HepG2 (cell line): ENCODE data around the gene TEX19. TPM values are rescaled to one million over a fixed set of nuclear protein-coding genes. Genes with fewer than 3 reads are reported as not detected.

ENCODE experiments used
- ATAC-seq: fragments of 200-7000 bp; cut with Tn5 transposase; 3 replicates; pipeline ENCODE4 v1.9.1; 2020; ENCODE audit warnings: mild to moderate bottlenecking, moderate library complexity
- BruUV-seq: library from RNA; stranded (reverse); fragments of 400-500 nt; replicated peaks from 2 replicates; lab custom pipeline; 2021; lab: Mats Ljungman, UMichigan
- CTCF ChIA-PET: fragments of 300-600 bp; formaldehyde crosslinking; extraction: SDS; loops from one replicate; lab custom pipeline; 2021; ENCODE audit warnings: low total read pairs, inconsistent platforms, low intra/inter-chr PET ratio; lab: Yijun Ruan, JAX
- POLR2A ChIA-PET: fragments of 350-600 bp; sonication (Branson Sonifier 250); formaldehyde crosslinking; loops from one replicate; lab custom pipeline; 2020; ENCODE audit warnings: antibody characterized with exemption, inconsistent platforms; lab: Yijun Ruan, JAX
- DNase-seq: peaks from one replicate; pipeline ENCODE4 v3.0.0-alpha.2; 2015; ENCODE audit warnings: low spot score
- FAIRE-seq: peaks from 3 replicates; lab custom pipeline; 2011; peaks lifted over from hg19 to GRCh38; lab: Jason Lieb, UNC
- H2AFZ ChIP-seq: one replicate; pipeline ENCODE4 v1.6.1; 2011; ENCODE audit warnings: low read length, inconsistent platforms
- H3K27ac ChIP-seq: fragments of 300-600 bp; 3 replicates; pipeline ENCODE4 v1.8.0; 2011; ENCODE audit warnings: mixed run types, mild to moderate bottlenecking, mixed read lengths, low read length, inconsistent platforms; ENCODE audit not compliant: insufficient read depth; ENCODE audit errors: extremely low read length
- H3K27me3 ChIP-seq, 2 experiments: fragments of 200-600 bp in 1 of 2; 2 replicates in 1 of 2; 3 replicates in 1 of 2; pipeline versions ENCODE4 v1.6.0 to v1.8.0; 2011; ENCODE audit warnings: low read length in 2 of 2, mild to moderate bottlenecking in 2 of 2, moderate library complexity in 2 of 2, inconsistent platforms in 1 of 2; ENCODE audit not compliant: insufficient read depth in 2 of 2, control insufficient read depth in 1 of 2
- H3K36me3 ChIP-seq, 2 experiments: fragments of 200-600 bp in 1 of 2; replicated peaks in 1 of 2; 2 replicates in 1 of 2; 3 replicates in 1 of 2; pipeline versions ENCODE4 v1.5.1 to v1.8.0; 2011; ENCODE audit warnings: low read length in 2 of 2, inconsistent platforms in 1 of 2; ENCODE audit not compliant: insufficient read depth in 2 of 2, control insufficient read depth in 1 of 2
- H3K4me1 ChIP-seq: 2 replicates; pipeline ENCODE4 v1.5.1; 2012; ENCODE audit warnings: low read length, inconsistent platforms; ENCODE audit not compliant: insufficient read depth
- H3K4me2 ChIP-seq: 2 replicates; pipeline ENCODE4 v1.6.0; 2011; ENCODE audit warnings: low read depth, low read length, inconsistent platforms
- H3K4me3 ChIP-seq, 3 experiments: fragments of 200-600 bp in 1 of 3; sonication (generic), shearing (Covaris generic) in 1 of 3; replicated peaks in 1 of 3; 2 replicates each; pipeline ENCODE4 v1.5.1; 2011 to 2016; ENCODE audit warnings: low read length in 3 of 3, inconsistent platforms in 2 of 3, low read depth in 2 of 3, mild to moderate bottlenecking in 2 of 3, control low read depth in 1 of 3, mixed read lengths in 1 of 3; ENCODE audit not compliant: insufficient read depth in 1 of 3
- H3K79me2 ChIP-seq: one replicate; pipeline ENCODE4 v1.6.1; 2011; ENCODE audit warnings: low read length, inconsistent platforms; ENCODE audit not compliant: insufficient read depth
- H3K9ac ChIP-seq: 2 replicates; pipeline ENCODE4 v1.6.0; 2011; ENCODE audit warnings: mild to moderate bottlenecking, low read depth, low read length, inconsistent platforms; ENCODE audit not compliant: insufficient read depth
- H3K9me3 ChIP-seq: 2 replicates; pipeline ENCODE4 v1.5.1; 2012; ENCODE audit warnings: mild to moderate bottlenecking, low read length
- H4K20me1 ChIP-seq: 2 replicates; pipeline ENCODE4 v1.6.0; 2011; ENCODE audit warnings: inconsistent platforms, mild to moderate bottlenecking, low read length, moderate library complexity; ENCODE audit not compliant: insufficient read depth
- PAXIP1 ChIP-seq: sonication (generic); formaldehyde crosslinking; conservative IDR thresholded peaks from 2 replicates; pipeline ENCODE4 v1.4.0; 2020; ENCODE audit warnings: mild to moderate bottlenecking, missing genetic modification reagents, moderate library complexity
- SP2 ChIP-seq: sonication (generic); formaldehyde crosslinking; IDR thresholded peaks from 2 replicates; pipeline ENCODE4 v1.5.1; 2020; ENCODE audit warnings: mild to moderate bottlenecking, missing genetic modification reagents
- YEATS2 ChIP-seq: sonication (generic); formaldehyde crosslinking; IDR thresholded peaks from 2 replicates; pipeline ENCODE4 v1.4.0; 2020; ENCODE audit warnings: missing genetic modification reagents, borderline replicate concordance
- ZNF569 ChIP-seq: sonication (generic); formaldehyde crosslinking; IDR thresholded peaks from 2 replicates; pipeline ENCODE4 v1.5.0; 2020; ENCODE audit warnings: mild to moderate bottlenecking, missing genetic modification reagents, moderate library complexity, borderline replicate concordance
- WGBS: methylation state at CpG from one replicate; pipeline ENCODE4 v1.1.6; 2017; ENCODE audit warnings: low lambda C conversion rate; 5-methylcytosine and 5-hydroxymethylcytosine counted together
- in situ Hi-C: cut with HindIII; loops from 2 replicates; pipeline ENCODE4 v1.10.0; 2017; ENCODE audit warnings: low pct_unique_long_range_greater_than_20kb; ENCODE audit not compliant: extremely low pct_ligation_motif_present
- intact Hi-C: fragments of 100-400 bp; cut with micrococcal nuclease; formaldehyde crosslinking; loops from one replicate; pipeline ENCODE4 v1.10.0; 2022; ENCODE audit not compliant: unreplicated experiment
- polyA plus RNA-seq, 8 experiments: library from polyadenylated mRNA; depleted of rRNA in 3 of 8; stranded (reverse) in 7 of 8; unstranded in 1 of 8; fragments of >200 nt; fragmentation: Illumina TruSeq in 4 of 8; extraction: Trizol in 4 of 8; gene quantifications; 2 replicates each; pipeline versions ENCODE4 v1.2.1 to v1.2.3, GENCODE V29; 2011 to 2016; ENCODE audit warnings: low read depth in 4 of 8, missing spikeins in 1 of 8, mixed read lengths in 1 of 8; ENCODE audit not compliant: insufficient read depth in 1 of 8
- total RNA-seq, 5 experiments: library from RNA; depleted of rRNA; stranded (reverse); fragments of >200 nt; fragmentation: Illumina TruSeq; extraction: Trizol; gene quantifications; 2 replicates each; pipeline ENCODE4 v1.2.3, GENCODE V29; 2016; ENCODE audit warnings: low read depth in 1 of 5

Gene TEX19
- total and polyA plus RNA-seq, 2 of the 13 experiments (the other 11 are each of a cell fraction or from before 2014, with no cell fraction given), result 1.3 to 6.0 TPM

- TF ChIP-seq PAXIP1 (peak; percentile 57; the same call in 1 of the 2 replicates), SP2 (CRISPR knock-in tag) (0 out of 2 replicates have a peak, but pooled peaks have one; percentile 33)
These were observed 25.9 kb downstream of the TEX19 start (continued) for GRCh38 chr17:82384730-82385481.

GRCh38 chr17:82385559-82386254, 26.7 kb downstream of the TEX19 start:
- Histone ChIP-seq H3K27me3 (peaks cover 8 to 35% of the 10 kb centered on the region in 2 experiments; a peak in 3 of 5 replicates), H3K79me2 (no peaks in the 10 kb centered on the region), H3K4me3 (no peak overlapping the region), H3K9me3 (no peaks in the 10 kb centered on the region), H3K9ac (no peak overlapping the region), H3K4me1 (peaks cover 44% of the 10 kb centered on the region), H3K36me3 (no peaks in the 10 kb centered on the region), H4K20me1 (no peaks in the 10 kb centered on the region), H2AFZ (no peak overlapping the region), H3K4me2 (no peak overlapping the region), H3K27ac (no peak overlapping the region)
- ATAC-seq, result no peak
- intact Hi-C loops (loop anchor here (2.0 to 5.0 kb wide), 2 partner anchors 33 kb away; partner anchors contain the start of genes HEXD and OGFOD3), in situ Hi-C loops (loop anchor here (5.0 kb wide), 1 partner anchor 33 kb away; no protein-coding TSS in a partner anchor)
- no peak for DNase-seq
- FAIRE-seq, result no peak
- ChIA-PET CTCF (no interaction called here), POLR2A (interaction anchor here (1.0 to 2.3 kb wide), 6 partner anchors 10 to 29 kb away, joined by 4 to 13 read pairs (median 8); no protein-coding TSS in a partner anchor)
- TF ChIP-seq YEATS2 (CRISPR knock-in tag), result no peak
- no peak for TF ChIP-seq ZNF569 (CRISPR knock-in tag)
- no TSS peak for BruUV-seq
- WGBS, result 55% methylated on average over 25 of the region's 26 CpGs
